Trophoblast cell (in vitro differentiated cells and primary cell): ENCODE measurements around the gene TEDC2.

Source experiments
- DNase-seq, 2 donors: peaks; one replicate each; pipeline ENCODE4 v3.0.0-alpha.2; 2016
- H2AFZ ChIP-seq: 2 replicates; pipeline ENCODE4 v1.6.1; 2013; ENCODE audit warnings: low read length, moderate library complexity, mild to moderate bottlenecking; ENCODE audit not compliant: insufficient read depth, poor library complexity
- H2AK5ac ChIP-seq: 2 replicates; pipeline ENCODE4 v1.6.1; 2013; ENCODE audit warnings: mild to moderate bottlenecking, low read length
- H2BK120ac ChIP-seq: 2 replicates; pipeline ENCODE4 v1.6.1; 2013; ENCODE audit warnings: low read length, mild to moderate bottlenecking, moderate library complexity; ENCODE audit not compliant: insufficient read depth, poor library complexity
- H2BK12ac ChIP-seq: 2 replicates; pipeline ENCODE4 v1.6.1; 2013; ENCODE audit warnings: mild to moderate bottlenecking, low read length, moderate library complexity
- H2BK5ac ChIP-seq: 2 replicates; pipeline ENCODE4 v1.6.1; 2013; ENCODE audit warnings: low read length, low read depth, moderate library complexity, mild to moderate bottlenecking; ENCODE audit not compliant: poor library complexity
- H3K14ac ChIP-seq: 2 replicates; pipeline ENCODE4 v1.6.1; 2013; ENCODE audit warnings: mild to moderate bottlenecking, low read length
- H3K18ac ChIP-seq: 2 replicates; pipeline ENCODE4 v1.6.1; 2013; ENCODE audit warnings: mild to moderate bottlenecking, low read length
- H3K23ac ChIP-seq: 2 replicates; pipeline ENCODE4 v1.6.1; 2013; ENCODE audit warnings: low read length
- H3K27ac ChIP-seq: 2 replicates; pipeline ENCODE4 v1.5.1; 2013; ENCODE audit warnings: low read depth, mild to moderate bottlenecking, inconsistent platforms, low read length, moderate library complexity
- H3K27me3 ChIP-seq: 2 replicates; pipeline ENCODE4 v1.6.1; 2013; ENCODE audit warnings: inconsistent platforms, mild to moderate bottlenecking, low read length, moderate library complexity; ENCODE audit not compliant: insufficient read depth
- H3K36me3 ChIP-seq, 2 experiments: 1 replicate in 1 of 2; 2 replicates in 1 of 2; pipeline ENCODE4 v1.6.1; 2013; ENCODE audit warnings: low read length in 2 of 2, mild to moderate bottlenecking in 2 of 2, moderate library complexity in 1 of 2; ENCODE audit not compliant: insufficient read depth in 2 of 2, control insufficient read depth in 1 of 2
- H3K4ac ChIP-seq: 2 replicates; pipeline ENCODE4 v1.6.1; 2013; ENCODE audit warnings: low read depth, mild to moderate bottlenecking, low read length, moderate library complexity
- H3K4me1 ChIP-seq, 2 experiments: 1 replicate in 1 of 2; 2 replicates in 1 of 2; pipeline ENCODE4 v1.6.1; 2013; ENCODE audit warnings: low read length in 2 of 2, mild to moderate bottlenecking in 2 of 2, moderate library complexity in 1 of 2; ENCODE audit not compliant: insufficient read depth in 2 of 2, control insufficient read depth in 1 of 2
- H3K4me2 ChIP-seq: 2 replicates; pipeline ENCODE4 v1.6.1; 2013; ENCODE audit warnings: inconsistent platforms, mild to moderate bottlenecking, low read length, moderate library complexity
- H3K4me3 ChIP-seq: 2 replicates; pipeline ENCODE4 v1.5.1; 2013; ENCODE audit warnings: mild to moderate bottlenecking, low read depth, low read length, inconsistent platforms
- H3K79me1 ChIP-seq: one replicate; pipeline ENCODE4 v1.6.1; 2013; ENCODE audit warnings: low read length
- H3K79me2 ChIP-seq: 2 replicates; pipeline ENCODE4 v1.6.1; 2013; ENCODE audit warnings: low read length, mild to moderate bottlenecking; ENCODE audit not compliant: control insufficient read depth, insufficient read depth, poor library complexity
- H3K9ac ChIP-seq: 2 replicates; pipeline ENCODE4 v1.6.1; 2013; ENCODE audit warnings: mild to moderate bottlenecking, low read length
- H3K9me3 ChIP-seq: 2 replicates; pipeline ENCODE4 v1.6.1; 2013; ENCODE audit warnings: low read depth, mild to moderate bottlenecking, control low read depth, inconsistent platforms, low read length; ENCODE audit not compliant: insufficient read depth
- H4K12ac ChIP-seq: 2 replicates; pipeline ENCODE4 v1.6.1; 2013; ENCODE audit warnings: low read depth, mild to moderate bottlenecking, low read length, moderate library complexity
- H4K8ac ChIP-seq: 2 replicates; pipeline ENCODE4 v1.6.1; 2013; ENCODE audit warnings: low read depth, mild to moderate bottlenecking, low read length, moderate library complexity
- H4K91ac ChIP-seq: one replicate; pipeline ENCODE4 v1.6.1; 2013; ENCODE audit warnings: low read depth, mild to moderate bottlenecking, low read length, moderate library complexity
- WGBS: extraction: QIAGEN DNeasy Blood & Tissue Kit; methylation state at CpG from one replicate; pipeline ENCODE4 v1.1.7; 2013; ENCODE audit warnings: missing lambda C conversion rate; ENCODE audit not compliant: insufficient read length, insufficient coverage; ENCODE audit errors: extremely low coverage; 5-methylcytosine and 5-hydroxymethylcytosine counted together

TEDC2 gene

DNA sequence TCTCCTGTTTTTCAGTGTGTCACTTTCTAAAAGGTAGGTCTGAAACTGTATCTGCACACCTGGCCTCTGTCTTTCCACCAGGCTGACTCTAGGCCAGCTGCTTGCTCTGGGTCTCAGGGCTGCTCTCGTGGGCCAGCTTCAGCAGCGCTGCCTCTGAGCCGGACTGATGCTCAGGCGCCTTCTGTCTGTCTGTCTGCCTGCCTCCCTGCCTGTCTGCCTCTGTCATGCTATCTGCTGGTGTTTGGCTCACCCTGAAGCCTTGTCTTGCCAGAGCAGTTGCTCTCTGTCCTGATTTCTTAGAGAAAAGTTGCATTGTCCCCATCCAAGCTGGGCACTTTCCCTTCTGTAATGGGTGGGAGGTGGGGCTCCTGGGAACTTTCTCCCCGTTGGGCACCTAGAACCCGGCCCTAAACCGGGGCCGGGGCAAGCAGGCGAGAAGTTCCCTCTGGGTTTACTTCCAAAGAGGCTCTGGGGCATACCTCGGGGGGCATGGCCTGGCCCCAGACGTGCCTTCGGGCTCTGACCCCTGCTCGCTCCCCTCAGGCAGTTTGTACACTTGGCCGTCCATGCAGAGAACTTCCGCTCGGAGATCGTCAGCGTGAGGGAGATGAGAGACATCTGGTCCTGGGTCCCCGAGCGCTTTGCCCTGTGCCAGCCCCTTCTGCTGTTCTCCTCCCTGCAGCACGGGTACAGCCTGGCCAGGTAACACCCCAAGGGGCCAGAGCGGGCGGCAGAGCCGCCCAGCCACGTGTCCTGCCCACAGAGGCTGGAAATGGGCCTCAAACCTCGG lies 38.0 kb downstream of the TEDC2 start:
- Histone ChIP-seq H2AFZ (no peak overlapping the region), H3K4ac (no peak overlapping the region), H3K9ac (no peak overlapping the region), H4K8ac (no peak overlapping the region), H3K79me2 (no peaks in the 10 kb centered on the region), H3K4me2 (no peak overlapping the region), H3K36me3 (peaks cover 17 to 20% of the 10 kb centered on the region in 2 experiments), H4K12ac (no peak overlapping the region), H3K27me3 (no peaks in the 10 kb centered on the region), H2BK12ac (no peak overlapping the region), H3K4me3 (no peak overlapping the region), H2BK120ac (no peak overlapping the region), H2AK5ac (no peak overlapping the region), H3K27ac (no peak overlapping the region), H3K14ac (no peak overlapping the region), H3K18ac (no peak overlapping the region), H3K9me3 (no peaks in the 10 kb centered on the region), H2BK5ac (no peak overlapping the region), H4K91ac (no peak overlapping the region), H3K23ac (no peak overlapping the region), H3K79me1 (no peaks in the 10 kb centered on the region), H3K4me1 (peaks cover 2 to 3% of the 10 kb centered on the region in 2 experiments)
- no peak for DNase-seq
- WGBS, result no CpG with 5 or more reads among the region's 26 CpGs

DNA sequence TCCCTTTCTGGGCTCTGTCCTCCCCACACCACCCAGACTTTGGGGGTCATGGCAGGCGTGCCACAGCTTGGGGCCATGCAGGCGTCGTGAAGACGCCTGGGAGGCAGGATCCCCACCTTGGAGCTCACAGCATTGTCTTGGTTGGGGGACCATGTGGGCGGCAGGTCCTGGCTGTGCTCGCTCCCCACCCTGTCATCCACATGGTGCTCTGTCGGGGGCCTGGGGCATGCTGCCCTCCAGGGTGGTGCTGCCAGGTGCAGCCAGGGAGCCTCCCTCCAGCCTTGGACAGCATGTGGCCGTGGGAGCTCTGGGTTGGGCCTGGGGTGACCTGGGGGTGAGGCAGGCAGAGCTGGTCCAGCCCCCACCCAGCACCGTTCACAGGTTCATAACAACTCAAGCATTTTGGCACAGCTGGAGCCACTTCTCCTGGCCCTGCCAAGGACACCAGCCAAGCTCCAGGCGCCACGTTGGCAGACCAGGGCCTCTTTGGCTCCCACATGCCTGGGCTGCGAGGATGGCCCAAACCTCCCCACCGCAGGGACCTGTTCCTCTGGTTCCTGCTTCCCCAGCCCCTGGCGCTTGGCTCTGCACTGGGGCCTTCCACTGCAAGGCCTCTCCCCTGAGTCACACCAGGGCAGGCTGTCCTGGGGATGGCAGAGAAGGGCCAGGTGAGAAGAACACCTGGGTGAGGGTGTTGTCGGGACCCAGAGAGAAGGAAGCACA lies 38.8 kb downstream of the TEDC2 start:
- no CpG with 5 or more reads among the region's 15 CpGs for WGBS
- no peak overlapping the region for H4K8ac ChIP-seq
- H2AFZ ChIP-seq, result no peak overlapping the region

GRCh38 chr16:2499454-2499853 lies 39.5 kb downstream of the TEDC2 start:
- H3K18ac ChIP-seq, result no peak overlapping the region
- WGBS, result no CpG with 5 or more reads among the region's 6 CpGs

More for the DNA sequence above, 38.8 kb downstream of the TEDC2 start:
- no peak overlapping the region for H3K27ac ChIP-seq
- no peak overlapping the region for H2BK120ac ChIP-seq
- H3K9me3 ChIP-seq, result no peaks in the 10 kb centered on the region
- H2BK5ac ChIP-seq, result no peak overlapping the region
- no peak overlapping the region for H3K4me3 ChIP-seq
- no peak overlapping the region for H3K18ac ChIP-seq
- H4K12ac ChIP-seq, result no peak overlapping the region
- H4K91ac ChIP-seq, result no peak overlapping the region
- no peak for DNase-seq
- no peak overlapping the region for H3K4ac ChIP-seq
- H3K36me3 ChIP-seq, result peaks cover 17 to 20% of the 10 kb centered on the region in 2 experiments
- no peak overlapping the region for H3K4me2 ChIP-seq
- no peaks in the 10 kb centered on the region for H3K79me1 ChIP-seq
- no peaks in the 10 kb centered on the region for H3K27me3 ChIP-seq
- H2BK12ac ChIP-seq, result no peak overlapping the region
- H3K14ac ChIP-seq, result no peak overlapping the region
- no peaks in the 10 kb centered on the region for H3K79me2 ChIP-seq
- no peak overlapping the region for H3K9ac ChIP-seq
- H2AK5ac ChIP-seq, result no peak overlapping the region
- H3K23ac ChIP-seq, result no peak overlapping the region
- peaks cover 2 to 3% of the 10 kb centered on the region in 2 experiments for H3K4me1 ChIP-seq

GRCh38 chr16:2499890-2500429 lies 40.1 kb downstream of the TEDC2 start:
- Histone ChIP-seq H3K23ac (no peak overlapping the region), H4K8ac (no peak overlapping the region), H3K14ac (no peak overlapping the region), H2BK12ac (no peak overlapping the region), H3K4me1 (peaks cover 2 to 3% of the 10 kb centered on the region in 2 experiments), H3K4me3 (no peak overlapping the region), H3K18ac (no peak overlapping the region), H2BK120ac (no peak overlapping the region), H2AFZ (no peak overlapping the region), H4K91ac (no peak overlapping the region), H3K79me1 (no peaks in the 10 kb centered on the region), H4K12ac (no peak overlapping the region), H2AK5ac (no peak overlapping the region), H3K27me3 (no peaks in the 10 kb centered on the region), H3K9me3 (no peaks in the 10 kb centered on the region), H2BK5ac (no peak overlapping the region), H3K9ac (no peak overlapping the region), H3K79me2 (no peaks in the 10 kb centered on the region), H3K36me3 (peaks cover 17 to 20% of the 10 kb centered on the region in 2 experiments), H3K4me2 (no peak overlapping the region), H3K4ac (no peak overlapping the region), H3K27ac (no peak overlapping the region)
- WGBS, result no CpG with 5 or more reads among the region's 29 CpGs
- no peak for DNase-seq

More at GRCh38 chr16:2499454-2499853, 39.5 kb downstream of the TEDC2 start:
- Histone ChIP-seq H2BK120ac (no peak overlapping the region), H3K27ac (no peak overlapping the region), H3K14ac (no peak overlapping the region), H3K36me3 (peaks cover 17 to 20% of the 10 kb centered on the region in 2 experiments), H4K91ac (no peak overlapping the region), H2AFZ (no peak overlapping the region), H4K12ac (no peak overlapping the region), H3K4me1 (peaks cover 2 to 3% of the 10 kb centered on the region in 2 experiments), H3K9ac (no peak overlapping the region), H3K9me3 (no peaks in the 10 kb centered on the region), H3K79me2 (no peaks in the 10 kb centered on the region), H3K79me1 (no peaks in the 10 kb centered on the region), H3K4ac (no peak overlapping the region), H2AK5ac (no peak overlapping the region), H3K4me3 (no peak overlapping the region), H3K27me3 (no peaks in the 10 kb centered on the region), H4K8ac (no peak overlapping the region), H3K23ac (no peak overlapping the region), H2BK5ac (no peak overlapping the region), H3K4me2 (no peak overlapping the region), H2BK12ac (no peak overlapping the region)
- DNase-seq, result no peak
